ENCODE results near the gene EIF4G1.

DNA sequence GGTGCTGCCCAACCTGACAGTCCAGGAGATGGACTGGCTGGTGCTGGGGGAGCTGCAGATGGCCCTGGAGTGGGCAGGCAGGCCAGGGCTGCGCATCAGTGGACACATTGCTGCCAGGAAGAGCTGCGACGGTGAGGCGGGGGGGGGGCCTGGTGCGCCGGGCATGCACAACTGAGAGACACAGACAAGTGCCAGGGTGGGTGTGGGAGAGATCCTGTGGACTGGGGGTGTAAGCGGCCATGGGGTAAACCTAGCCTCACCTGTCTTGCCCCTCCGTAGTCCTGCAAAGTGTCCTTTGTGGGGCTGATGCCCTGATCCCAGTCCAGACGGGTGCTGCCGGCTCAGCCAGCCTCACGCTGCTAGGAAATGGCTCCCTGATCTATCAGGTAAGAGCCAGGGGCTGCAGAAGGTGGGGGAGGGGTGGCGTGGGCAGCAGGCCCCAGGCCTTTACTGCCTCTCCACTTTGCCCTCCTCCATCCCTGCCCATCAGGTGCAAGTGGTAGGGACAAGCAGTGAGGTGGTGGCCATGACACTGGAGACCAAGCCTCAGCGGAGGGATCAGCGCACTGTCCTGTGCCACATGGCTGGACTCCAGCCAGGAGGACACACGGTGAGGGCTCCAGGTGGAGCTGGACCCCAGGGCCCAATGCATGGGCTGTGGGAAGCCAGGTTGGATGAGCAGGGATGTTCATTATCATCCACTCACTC, 68.8 kb downstream of the EIF4G1 start:
- TF ChIP-seq POLR2A (IDR thresholded peaks at IDR 0.05; ENCODE audit: borderline replicate concordance, extremely low read depth, insufficient read depth, insufficient read length) (no peak), POLR2AphosphoS5 (IDR thresholded peaks at IDR 0.05; ENCODE audit: low read depth, low read length) (no peak), ZBTB33 (IDR thresholded peaks at IDR 0.05; ENCODE audit: extremely low read depth, insufficient replicate concordance, low read length) (no peak), EZH2phosphoT487 (IDR thresholded peaks at IDR 0.05; ENCODE audit: borderline replicate concordance) (no peak), CEBPB (IDR thresholded peaks at IDR 0.05; ENCODE audit: low read depth) (no peak)
- TF ChIP-seq, protein P1, sequence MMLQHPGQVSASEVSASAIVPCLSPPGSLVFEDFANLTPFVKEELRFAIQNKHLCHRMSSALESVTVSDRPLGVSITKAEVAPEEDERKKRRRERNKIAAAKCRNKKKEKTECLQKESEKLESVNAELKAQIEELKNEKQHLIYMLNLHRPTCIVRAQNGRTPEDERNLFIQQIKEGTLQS (IDR thresholded peaks at IDR 0.05), result no peak
- TF ChIP-seq, protein P2, sequence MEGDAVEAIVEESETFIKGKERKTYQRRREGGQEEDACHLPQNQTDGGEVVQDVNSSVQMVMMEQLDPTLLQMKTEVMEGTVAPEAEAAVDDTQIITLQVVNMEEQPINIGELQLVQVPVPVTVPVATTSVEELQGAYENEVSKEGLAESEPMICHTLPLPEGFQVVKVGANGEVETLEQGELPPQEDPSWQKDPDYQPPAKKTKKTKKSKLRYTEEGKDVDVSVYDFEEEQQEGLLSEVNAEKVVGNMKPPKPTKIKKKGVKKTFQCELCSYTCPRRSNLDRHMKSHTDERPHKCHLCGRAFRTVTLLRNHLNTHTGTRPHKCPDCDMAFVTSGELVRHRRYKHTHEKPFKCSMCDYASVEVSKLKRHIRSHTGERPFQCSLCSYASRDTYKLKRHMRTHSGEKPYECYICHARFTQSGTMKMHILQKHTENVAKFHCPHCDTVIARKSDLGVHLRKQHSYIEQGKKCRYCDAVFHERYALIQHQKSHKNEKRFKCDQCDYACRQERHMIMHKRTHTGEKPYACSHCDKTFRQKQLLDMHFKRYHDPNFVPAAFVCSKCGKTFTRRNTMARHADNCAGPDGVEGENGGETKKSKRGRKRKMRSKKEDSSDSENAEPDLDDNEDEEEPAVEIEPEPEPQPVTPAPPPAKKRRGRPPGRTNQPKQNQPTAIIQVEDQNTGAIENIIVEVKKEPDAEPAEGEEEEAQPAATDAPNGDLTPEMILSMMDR (IDR thresholded peaks at IDR 0.05 in 2 of 3, conservative IDR thresholded peaks at IDR 0.05 in 1 of 3; ENCODE audit: borderline replicate concordance in 1 of 3, insufficient read depth in 1 of 3, low read depth in 2 of 3, low read length in 2 of 3), result no peak

Measured in HCT116 (cell line).